Adipocyte (in vitro differentiated cells): ENCODE data around the gene LRRN2.

ENCODE experiments used
- DNase-seq: peaks from one replicate; pipeline ENCODE4 v3.0.0-alpha.2; 2015; ENCODE audit warnings: low read depth
- H3K27me3 ChIP-seq: replicated peaks from 2 replicates; pipeline ENCODE4 v1.7.0; 2013; ENCODE audit warnings: mild to moderate bottlenecking, low read length, moderate library complexity; ENCODE audit not compliant: control insufficient read depth, insufficient read depth
- H3K36me3 ChIP-seq: 2 replicates; pipeline ENCODE4 v1.7.0; 2013; ENCODE audit warnings: low read length, mild to moderate bottlenecking, moderate library complexity; ENCODE audit not compliant: control insufficient read depth, insufficient read depth, severe bottlenecking
- H3K4me1 ChIP-seq: 2 replicates; pipeline ENCODE4 v1.7.0; 2013; ENCODE audit warnings: mild to moderate bottlenecking, low read length, moderate library complexity; ENCODE audit not compliant: control insufficient read depth, insufficient read depth
- H3K4me3 ChIP-seq: 2 replicates; pipeline ENCODE4 v1.7.0; 2013; ENCODE audit warnings: mild to moderate bottlenecking, low read length, moderate library complexity
- H3K9ac ChIP-seq: 2 replicates; pipeline ENCODE4 v1.7.0; 2013; ENCODE audit warnings: mild to moderate bottlenecking, low read length, moderate library complexity
- H3K9me3 ChIP-seq: 2 replicates; pipeline ENCODE4 v1.7.0; 2013; ENCODE audit warnings: mild to moderate bottlenecking, low read length, moderate library complexity; ENCODE audit not compliant: control insufficient read depth

LRRN2 gene

DNA sequence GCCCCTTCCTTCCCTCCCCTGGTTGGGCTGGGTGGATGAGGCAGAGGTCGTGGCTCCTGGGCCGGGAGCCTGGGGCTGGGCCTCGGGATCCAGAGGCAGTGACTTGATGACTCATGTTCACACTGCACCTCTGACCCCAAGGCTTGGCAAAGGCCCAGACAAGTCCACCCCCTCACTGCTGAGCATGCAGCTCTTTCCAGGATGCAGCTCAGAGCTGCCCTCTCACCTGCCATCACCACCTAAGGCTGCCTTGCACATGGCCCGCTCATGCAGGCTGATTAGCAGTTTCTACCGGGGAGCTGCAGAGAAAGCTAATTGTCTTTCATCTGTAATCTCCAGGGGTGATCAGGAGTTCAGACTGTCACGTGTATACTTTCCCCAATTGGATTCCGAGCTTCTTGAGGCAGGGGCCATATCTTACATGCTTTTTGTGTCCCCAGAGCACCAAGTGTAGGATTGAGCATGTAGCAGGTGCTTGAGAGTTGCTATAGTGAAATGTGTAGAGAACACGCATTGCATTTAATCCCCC lies 62.1 kb downstream of the LRRN2 start:
- Histone ChIP-seq H3K36me3 (no peaks in the 10 kb centered on the region), H3K9ac (no peak overlapping the region), H3K4me1 (peaks cover 6% of the 10 kb centered on the region), H3K27me3 (peaks cover 52% of the 10 kb centered on the region), H3K9me3 (no peaks in the 10 kb centered on the region), H3K4me3 (no peak overlapping the region)
- DNase-seq, result no peak

DNA sequence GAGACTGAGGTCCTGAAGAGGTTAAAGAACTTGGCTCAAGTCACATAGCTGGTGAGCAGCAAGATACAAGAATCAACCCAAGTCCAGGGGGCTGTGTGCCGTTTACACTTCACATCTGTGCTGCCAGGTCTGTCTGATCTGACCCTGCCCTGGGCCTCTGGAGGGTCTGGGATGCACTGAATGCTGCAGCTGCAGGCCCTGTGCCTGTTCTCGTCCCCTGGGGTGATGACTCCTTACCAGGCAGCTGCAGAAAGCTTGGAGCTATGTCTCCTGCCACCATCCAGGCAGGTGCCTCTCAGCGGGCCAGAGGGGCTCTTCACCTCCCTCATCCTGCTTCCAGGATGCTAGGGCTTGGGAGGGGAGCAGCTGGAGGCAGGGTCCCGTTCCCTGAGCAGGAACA lies 63.5 kb downstream of the LRRN2 start:
- Histone ChIP-seq H3K4me1 (peaks cover 6% of the 10 kb centered on the region), H3K27me3 (peaks cover 47% of the 10 kb centered on the region), H3K9ac (no peak overlapping the region), H3K4me3 (no peak overlapping the region), H3K9me3 (no peaks in the 10 kb centered on the region), H3K36me3 (no peaks in the 10 kb centered on the region)
- no peak for DNase-seq

DNA sequence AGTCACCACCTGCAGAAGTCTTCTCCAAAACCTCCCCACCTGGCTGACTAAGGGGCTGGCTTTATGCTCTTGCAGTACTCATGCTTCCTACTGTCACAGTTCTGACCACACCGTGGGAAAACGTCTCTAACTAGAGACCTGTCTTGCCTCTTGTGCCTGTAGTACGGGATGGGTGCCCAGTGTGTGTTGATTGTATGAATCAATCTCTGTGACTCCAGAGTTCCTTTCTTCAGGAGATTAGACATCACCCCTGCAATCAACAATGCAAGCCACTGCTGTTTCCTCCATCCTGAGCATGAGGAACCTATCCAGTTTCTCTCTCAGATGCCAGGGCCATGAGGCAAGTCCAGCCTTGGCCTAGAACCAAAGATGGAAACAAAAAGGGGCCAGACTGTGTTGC lies 64.1 kb downstream of the LRRN2 start:
- no peak overlapping the region for H3K9ac ChIP-seq
- peaks cover 47% of the 10 kb centered on the region for H3K27me3 ChIP-seq
- peaks cover 6% of the 10 kb centered on the region for H3K4me1 ChIP-seq
- H3K36me3 ChIP-seq, result no peaks in the 10 kb centered on the region
- no peaks in the 10 kb centered on the region for H3K9me3 ChIP-seq
- H3K4me3 ChIP-seq, result no peak overlapping the region
- no peak for DNase-seq

- no peak for DNase-seq
- no peaks in the 10 kb centered on the region for H3K36me3 ChIP-seq
- H3K4me3 ChIP-seq, result no peak overlapping the region
- H3K27me3 ChIP-seq, result peaks cover 50% of the 10 kb centered on the region
- H3K9me3 ChIP-seq, result no peaks in the 10 kb centered on the region
- H3K9ac ChIP-seq, result no peak overlapping the region
- H3K4me1 ChIP-seq, result peaks cover 6% of the 10 kb centered on the region
These were observed 65.8 kb downstream of the LRRN2 start for GRCh38 chr1:204619721-204620120.

DNA sequence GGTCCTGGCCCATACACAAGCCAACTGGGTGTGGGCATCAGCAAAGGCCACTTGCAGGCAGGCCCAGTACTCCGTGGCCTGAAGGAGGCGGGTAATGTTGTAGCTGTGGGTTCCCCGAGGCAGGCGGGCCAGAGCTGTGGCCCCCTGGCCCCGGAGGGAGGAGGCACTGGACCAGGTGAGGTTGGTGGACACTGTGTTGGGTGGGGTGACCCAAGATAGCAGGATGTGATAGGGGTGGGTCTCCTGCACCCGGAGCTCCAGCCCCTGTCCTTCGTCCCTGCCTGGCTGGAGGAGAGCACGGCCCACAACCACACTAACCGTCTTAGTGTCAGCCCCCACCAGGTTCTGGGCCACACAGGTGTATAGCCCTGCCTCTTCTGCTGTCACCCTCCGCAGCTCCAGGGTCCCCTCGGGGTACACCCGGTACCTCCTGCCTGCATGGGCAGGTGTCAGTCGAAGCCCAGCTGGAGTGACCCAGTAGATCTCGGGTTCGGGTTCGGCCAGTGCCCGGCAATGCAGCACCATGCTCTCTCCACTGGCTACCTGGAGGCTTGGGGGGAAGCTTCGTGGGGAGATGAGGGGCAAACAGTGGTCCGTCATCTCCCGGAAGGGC lies 67.3 kb downstream of the LRRN2 start:
- H3K9me3 ChIP-seq, result no peaks in the 10 kb centered on the region
- DNase-seq, result no peak
- H3K4me1 ChIP-seq, result peaks cover 2% of the 10 kb centered on the region
- peaks cover 58% of the 10 kb centered on the region for H3K27me3 ChIP-seq
- H3K9ac ChIP-seq, result no peak overlapping the region
- H3K4me3 ChIP-seq, result no peak overlapping the region
- H3K36me3 ChIP-seq, result no peaks in the 10 kb centered on the region

DNA sequence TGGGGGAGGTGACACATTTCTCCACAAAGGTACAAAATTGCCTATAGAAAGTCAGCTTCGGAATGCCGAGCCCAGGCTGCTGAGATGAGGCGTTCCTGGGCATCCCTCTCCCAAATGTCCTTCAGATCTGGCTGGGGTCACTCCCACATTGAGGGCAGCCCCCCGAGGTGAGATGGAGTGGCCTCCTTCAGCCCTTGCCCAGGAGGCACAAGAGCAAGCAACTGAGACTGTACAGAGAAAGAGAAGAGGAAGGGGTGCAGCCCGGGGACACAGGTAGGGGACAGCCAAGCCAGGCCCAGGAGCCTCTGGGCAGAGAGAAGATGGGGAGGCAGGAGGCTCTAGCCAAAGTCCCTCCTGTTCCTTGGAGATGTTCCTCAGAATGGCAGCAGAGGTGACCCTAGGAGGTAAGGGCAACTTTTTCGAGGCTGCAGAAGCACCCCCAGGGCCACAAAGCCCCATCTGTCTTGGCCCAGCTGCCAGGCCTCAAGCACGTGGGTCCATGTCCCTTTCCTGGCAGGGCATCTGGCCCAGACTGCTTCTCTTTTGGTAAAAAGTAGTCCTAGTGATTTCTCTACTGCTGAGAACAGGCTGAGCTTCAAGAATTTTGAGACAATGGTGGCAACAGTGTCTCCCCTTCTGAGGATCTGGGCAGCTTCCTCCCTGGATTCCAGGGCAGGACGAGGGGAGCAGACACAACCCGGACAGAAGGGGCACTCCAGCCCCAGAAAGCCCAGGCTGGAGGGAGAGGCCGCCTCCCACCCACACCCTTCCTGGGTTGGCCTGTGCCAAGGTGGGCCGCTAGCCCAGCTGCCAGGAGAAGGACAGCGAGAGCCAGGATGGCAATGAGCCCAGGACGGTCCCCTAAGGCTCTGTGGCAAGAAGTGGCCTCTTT lies 68.0 kb downstream of the LRRN2 start:
- no peaks in the 10 kb centered on the region for H3K9me3 ChIP-seq
- no peak overlapping the region for H3K4me3 ChIP-seq
- no peak for DNase-seq
- H3K9ac ChIP-seq, result no peak overlapping the region
- H3K36me3 ChIP-seq, result no peaks in the 10 kb centered on the region
- H3K4me1 ChIP-seq, result no peaks in the 10 kb centered on the region
- H3K27me3 ChIP-seq, result peaks cover 59% of the 10 kb centered on the region

GRCh38 chr1:204616641-204617040 lies 68.9 kb downstream of the LRRN2 start:
- Histone ChIP-seq H3K9me3 (no peaks in the 10 kb centered on the region), H3K27me3 (peaks cover 52% of the 10 kb centered on the region), H3K4me3 (no peak overlapping the region), H3K9ac (no peak overlapping the region), H3K36me3 (no peaks in the 10 kb centered on the region), H3K4me1 (no peaks in the 10 kb centered on the region)
- DNase-seq, result no peak

GRCh38 chr1:204615881-204616280 lies 69.7 kb downstream of the LRRN2 start:
- Histone ChIP-seq H3K36me3 (no peaks in the 10 kb centered on the region), H3K9me3 (no peaks in the 10 kb centered on the region), H3K4me3 (no peak overlapping the region), H3K4me1 (no peaks in the 10 kb centered on the region), H3K27me3 (peaks cover 51% of the 10 kb centered on the region), H3K9ac (no peak overlapping the region)
- DNase-seq, result no peak

GRCh38 chr1:204613636-204614035 lies 71.9 kb downstream of the LRRN2 start:
- Histone ChIP-seq H3K4me1 (no peaks in the 10 kb centered on the region), H3K36me3 (no peaks in the 10 kb centered on the region), H3K9ac (no peak overlapping the region), H3K9me3 (no peaks in the 10 kb centered on the region), H3K27me3 (peaks cover 69% of the 10 kb centered on the region), H3K4me3 (no peak overlapping the region)
- no peak for DNase-seq

DNA sequence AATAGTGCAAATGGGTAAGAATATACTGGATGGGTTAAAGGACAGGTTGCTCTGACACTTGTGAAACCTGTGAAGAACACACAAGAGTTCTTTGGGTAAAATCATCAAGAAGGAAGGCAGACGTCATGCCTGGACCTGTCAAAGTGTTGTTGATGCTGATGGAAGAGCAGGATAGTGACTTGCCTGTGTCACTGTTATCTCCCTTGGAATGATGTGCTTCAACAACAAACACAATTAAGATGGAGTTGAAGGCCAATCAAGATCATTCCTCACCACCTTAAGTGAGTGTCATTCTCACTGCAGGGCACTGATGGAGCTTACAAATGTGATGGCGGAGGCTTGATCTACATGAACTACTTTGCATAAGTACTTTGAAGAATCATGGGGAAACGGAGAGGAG lies 73.2 kb downstream of the LRRN2 start:
- Histone ChIP-seq H3K9me3 (no peaks in the 10 kb centered on the region), H3K4me1 (no peaks in the 10 kb centered on the region), H3K9ac (no peak overlapping the region), H3K4me3 (no peak overlapping the region), H3K36me3 (no peaks in the 10 kb centered on the region), H3K27me3 (peaks cover 76% of the 10 kb centered on the region)
- DNase-seq, result no peak

- no peak overlapping the region for H3K9ac ChIP-seq
These were observed 74.5 kb downstream of the LRRN2 start for GRCh38 chr1:204611036-204611435.

More at GRCh38 chr1:204611036-204611435, 74.5 kb downstream of the LRRN2 start:
- no peak overlapping the region for H3K4me3 ChIP-seq
- DNase-seq, result no peak
- no peaks in the 10 kb centered on the region for H3K9me3 ChIP-seq
- H3K36me3 ChIP-seq, result no peaks in the 10 kb centered on the region
- H3K27me3 ChIP-seq, result peaks cover 66% of the 10 kb centered on the region
- no peaks in the 10 kb centered on the region for H3K4me1 ChIP-seq
